Sigmoid colon (tissue), 7 donors: ENCODE data around the gene KRTAP2-3. TPM values are rescaled to one million over a fixed set of nuclear protein-coding genes. Genes with fewer than 3 reads are reported as not detected.
"Not testable (repeated sequence)": the region's sequence is repeated elsewhere in the genome, so short reads cannot be mapped to it uniquely, and the experiment has no call there.

Experiments
- DNase-seq: peaks from one replicate; pipeline ENCODE4 v3.0.0-alpha.2; 2019
- H3K27ac ChIP-seq, 4 donors: fragments of 200-600 bp; sonication (generic); one replicate each; pipeline ENCODE4 v1.5.1; 2016 to 2019; ENCODE audit warnings: mild to moderate bottlenecking in 1 of 4
- H3K27me3 ChIP-seq, 3 donors: fragments of 200-600 bp; sonication (generic); one replicate each; pipeline ENCODE4 v1.5.1; 2019; ENCODE audit warnings: mild to moderate bottlenecking in 1 of 3
- H3K36me3 ChIP-seq, 4 donors: fragments of 200-600 bp; sonication (generic); one replicate each; pipeline ENCODE4 v1.5.1; 2016 to 2019
- H3K4me1 ChIP-seq, 4 donors: fragments of 200-600 bp; sonication (generic); one replicate each; pipeline ENCODE4 v1.5.1; 2017 to 2019
- H3K4me3 ChIP-seq, 4 donors: fragments of 200-600 bp; sonication (generic); one replicate each; pipeline ENCODE4 v1.5.1; 2017 to 2019; ENCODE audit warnings: mild to moderate bottlenecking in 2 of 4, moderate library complexity in 1 of 4
- H3K9me3 ChIP-seq, 4 donors: fragments of 200-600 bp in 3 of 4; sonication (generic) in 3 of 4; one replicate each; pipeline versions ENCODE4 v1.5.1 to v1.6.1; 2013 to 2019
- CTCF ChIP-seq, 4 experiments: fragments of 450-650 bp in 3 of 4; fragments of 200-600 bp in 1 of 4; IDR thresholded peaks; one replicate each; pipeline ENCODE4 v1.5.1; 2016 to 2019; ENCODE audit warnings: antibody characterized with exemption in 4 of 4, mild to moderate bottlenecking in 3 of 4, moderate library complexity in 2 of 4
- EP300 ChIP-seq, 4 donors: sonication (generic); formaldehyde crosslinking; IDR thresholded peaks; one replicate each; pipeline ENCODE4 v1.6.1; 2017; ENCODE audit warnings: antibody characterized with exemption in 4 of 4
- POLR2A ChIP-seq, 2 donors: fragments of 450-650 bp; IDR thresholded peaks; one replicate each; pipeline ENCODE4 v1.6.1; 2016; ENCODE audit warnings: antibody characterized with exemption in 2 of 2, mild to moderate bottlenecking in 2 of 2, moderate library complexity in 2 of 2
- POLR2AphosphoS5 ChIP-seq, 4 donors: sonication (generic); formaldehyde crosslinking; IDR thresholded peaks; one replicate each; pipeline ENCODE4 v1.6.1; 2017; ENCODE audit warnings: antibody characterized with exemption in 4 of 4
- WGBS, 2 donors: extraction: QIAGEN DNeasy Blood & Tissue Kit; methylation state at CpG; one replicate each; pipeline ENCODE4 v1.1.7; 2013; 5-methylcytosine and 5-hydroxymethylcytosine counted together
- intact Hi-C: fragments of 100-400 bp; cut with DNase I; formaldehyde crosslinking; loops from one replicate; pipeline ENCODE4 v1.15.1; 2023
- polyA plus RNA-seq, 3 donors: library from polyadenylated mRNA; stranded (reverse); fragments of 200-250 nt; gene quantifications; one replicate each; pipeline ENCODE4 v1.2.3, GENCODE V29; 2013
- total RNA-seq, 4 donors: library from RNA; depleted of rRNA; stranded (reverse); fragments of >200 nt; gene quantifications; one replicate each; pipeline ENCODE4 v1.1.0, GENCODE V29; 2016
- donor health status: healthy with polysubstance abuse.
- donor health status: Bipolar disorder and iron deficiency.
- donor health status: healthy.

Gene KRTAP2-3
- total RNA-seq, result not detected
- polyA plus RNA-seq, result not detected

GRCh38 chr17:41060052-41060604 lies at the start of gene KRTAP2-3:
TSS of gene KRTAP2-3 (minus strand) at chr17:41060114. CDS start at chr17:41060050, 64 bp downstream.
- H3K27me3 ChIP-seq, result no peaks in the 10 kb centered on the region
- H3K4me3 ChIP-seq, result no peak within 1 kb of the TSS
- TF ChIP-seq CTCF (IDR thresholded peaks at IDR 0.05), result no peak
- TF ChIP-seq POLR2A (IDR thresholded peaks at IDR 0.05), result no peak
- no peak for TF ChIP-seq POLR2AphosphoS5 (IDR thresholded peaks at IDR 0.05)
- no peak for TF ChIP-seq EP300 (IDR thresholded peaks at IDR 0.05)
- no peak within 1 kb of the TSS for H3K27ac ChIP-seq
- H3K36me3 ChIP-seq, result no peaks in the 10 kb centered on the region
- no peak for DNase-seq
- peaks cover 0 to 21% (median 9%) of the 10 kb centered on the region in 4 donors for H3K4me1 ChIP-seq
- WGBS, 2 donors, result 69 to 70% methylated on average over 6 of the region's 6 CpGs
- intact Hi-C loops, result no loop called here
- H3K9me3 ChIP-seq, result no peaks in the 10 kb centered on the region

- H3K27ac ChIP-seq, DNase-seq, intact Hi-C loops, H3K27me3 ChIP-seq, H3K36me3 ChIP-seq, H3K4me3 ChIP-seq, H3K4me1 ChIP-seq, H3K9me3 ChIP-seq: not testable (repeated sequence)
- 35 to 38% methylated on average over 1 of the region's 1 CpG for WGBS, 2 donors
Measured at GRCh38 chr17:41108728-41109386, 48.9 kb upstream of the KRTAP2-3 start.

GRCh38 chr17:41107941-41108450 lies 48.1 kb upstream of the KRTAP2-3 start:
- Histone ChIP-seq H3K9me3 (no peaks in the 10 kb centered on the region), H3K4me3 (no peak overlapping the region), H3K27ac (no peak overlapping the region), H3K4me1 (no peaks in the 10 kb centered on the region), H3K36me3 (no peaks in the 10 kb centered on the region), H3K27me3 (no peaks in the 10 kb centered on the region)
- no peak for DNase-seq
- TF ChIP-seq CTCF (IDR thresholded peaks at IDR 0.05), result no peak
- TF ChIP-seq POLR2AphosphoS5 (IDR thresholded peaks at IDR 0.05), result no peak
- intact Hi-C loops, result no loop called here
- 57 to 77% methylated on average over 1 of the region's 1 CpG for WGBS, 2 donors

- H3K9me3 ChIP-seq, intact Hi-C loops, H3K36me3 ChIP-seq, H3K27me3 ChIP-seq, H3K4me1 ChIP-seq, H3K4me3 ChIP-seq, H3K27ac ChIP-seq, DNase-seq: not testable (repeated sequence)
- WGBS, 2 donors, result 81 to 82% methylated on average over 10 of the region's 10 CpGs
Measured at GRCh38 chr17:41105347-41105746, 45.4 kb upstream of the KRTAP2-3 start, which contains the start of gene KRTAP4-9. TSS of gene KRTAP4-9 (plus strand) at chr17:41105389. CDS start at chr17:41105389, 0 bp downstream.

GRCh38 chr17:41104386-41105038 lies 44.6 kb upstream of the KRTAP2-3 start:
- not testable (repeated sequence) for H3K27ac ChIP-seq, H3K27me3 ChIP-seq
- 77 to 85% methylated on average over 2 of the region's 2 CpGs for WGBS, 2 donors

GRCh38 chr17:41103896-41104295 lies 44.0 kb upstream of the KRTAP2-3 start:
- H3K27ac ChIP-seq, result no peak overlapping the region
- H3K9me3 ChIP-seq, result no peaks in the 10 kb centered on the region
- no peak for DNase-seq
- WGBS, 2 donors, result 88 to 95% methylated on average over 1 of the region's 1 CpG
- no peaks in the 10 kb centered on the region for H3K27me3 ChIP-seq
- TF ChIP-seq POLR2A (IDR thresholded peaks at IDR 0.05), result no peak
- TF ChIP-seq CTCF (IDR thresholded peaks at IDR 0.05), result no peak
- TF ChIP-seq EP300 (IDR thresholded peaks at IDR 0.05), result no peak
- TF ChIP-seq POLR2AphosphoS5 (IDR thresholded peaks at IDR 0.05), result no peak
- H3K4me3 ChIP-seq, result no peak overlapping the region
- H3K4me1 ChIP-seq, result no peaks in the 10 kb centered on the region
- no peaks in the 10 kb centered on the region for H3K36me3 ChIP-seq
- intact Hi-C loops, result no loop called here

More at GRCh38 chr17:41104386-41105038, 44.6 kb upstream of the KRTAP2-3 start:
- H3K36me3 ChIP-seq, intact Hi-C loops, H3K4me3 ChIP-seq, H3K4me1 ChIP-seq, H3K9me3 ChIP-seq, DNase-seq: not testable (repeated sequence)
